Activated naive CD4-positive, alpha-beta T cell treated with anti-CD3 and anti-CD28 coated beads, Interleukin-2, amount 50 U/mL, for 16 hours (primary cell): ENCODE results near the gene MTUS2.

Experiments
- DNase-seq: peaks from one replicate; pipeline ENCODE4 v3.0.0-alpha.2; 2020

The MTUS2 gene

GRCh38 chr13:29117663-29118062 lies 297.5 kb downstream of the MTUS2 start:
- no peak for DNase-seq

- DNase-seq: no peak
Observed at GRCh38 chr13:29118471-29118870, 298.3 kb downstream of the MTUS2 start.

- DNase-seq: no peak
Observed at GRCh38 chr13:29125191-29125933, 305.2 kb downstream of the MTUS2 start.

GRCh38 chr13:29125934-29126424 lies 305.8 kb downstream of the MTUS2 start:
- DNase-seq: no peak

- no peak for DNase-seq
Observed at GRCh38 chr13:29129616-29130015, 309.5 kb downstream of the MTUS2 start.

- no peak for DNase-seq
Observed at GRCh38 chr13:29131159-29131558, 311.0 kb downstream of the MTUS2 start.

GRCh38 chr13:29131881-29132668 lies 311.9 kb downstream of the MTUS2 start:
- DNase-seq: no peak

GRCh38 chr13:29136341-29136740 lies 316.2 kb downstream of the MTUS2 start:
- no peak for DNase-seq

- DNase-seq: no peak
Observed at GRCh38 chr13:29137016-29137415, 316.9 kb downstream of the MTUS2 start.

- DNase-seq: no peak
Observed at GRCh38 chr13:29137995-29138394, 317.9 kb downstream of the MTUS2 start.

GRCh38 chr13:29140277-29140676 lies 320.1 kb downstream of the MTUS2 start:
- no peak for DNase-seq

GRCh38 chr13:29143847-29144246 lies 323.7 kb downstream of the MTUS2 start:
- DNase-seq: no peak

GRCh38 chr13:29154390-29154789 lies 334.3 kb downstream of the MTUS2 start:
- no peak for DNase-seq

- DNase-seq: no peak
Observed at GRCh38 chr13:29156136-29156535, 336.0 kb downstream of the MTUS2 start.

- DNase-seq: no peak
Observed at GRCh38 chr13:29159871-29160270, 339.7 kb downstream of the MTUS2 start.

GRCh38 chr13:29160862-29161261 lies 340.7 kb downstream of the MTUS2 start:
- DNase-seq: no peak

GRCh38 chr13:29161676-29162075 lies 341.5 kb downstream of the MTUS2 start:
- DNase-seq: no peak

GRCh38 chr13:29162638-29163235 lies 342.6 kb downstream of the MTUS2 start:
- no peak for DNase-seq

GRCh38 chr13:29164116-29164515 lies 344.0 kb downstream of the MTUS2 start:
- no peak for DNase-seq

GRCh38 chr13:29165216-29165615 lies 345.1 kb downstream of the MTUS2 start:
- no peak for DNase-seq

- DNase-seq: no peak
Observed at GRCh38 chr13:29165840-29166239, 345.7 kb downstream of the MTUS2 start.

- no peak for DNase-seq
Observed at GRCh38 chr13:29170436-29171082, 350.4 kb downstream of the MTUS2 start.

GRCh38 chr13:29171244-29171643 lies 351.1 kb downstream of the MTUS2 start:
- no peak for DNase-seq
